CD4-positive, CD25-positive, alpha-beta regulatory T cell (primary cell): ENCODE results near the gene IWS1. TPM values are rescaled to one million over a fixed set of nuclear protein-coding genes. Genes with fewer than 3 reads are reported as not detected.
"Not testable (repeated sequence)": the region's sequence is repeated elsewhere in the genome, so short reads cannot be mapped to it uniquely, and the experiment has no call there.

Source experiments
- ATAC-seq, 2 donors: fragments of 150-1000 bp; cut with Tn5 transposase; one replicate each; pipeline ENCODE4 v1.10.0; 2021; ENCODE audit warnings: low read depth in 2 of 2, moderate number of reproducible peaks in 2 of 2, moderate library complexity in 1 of 2
- DNase-seq, 3 donors: peaks; one replicate each; pipeline versions ENCODE4 v3.0.0 to v3.0.0-alpha.2; 2012 to 2022; ENCODE audit warnings: mixed read lengths in 1 of 3
- H3K27ac ChIP-seq: one replicate; pipeline ENCODE4 v1.7.0; 2013; ENCODE audit warnings: mild to moderate bottlenecking, low read length; ENCODE audit not compliant: insufficient read depth, poor library complexity, severe bottlenecking
- H3K27me3 ChIP-seq: one replicate; pipeline ENCODE4 v1.7.0; 2013; ENCODE audit warnings: low read length; ENCODE audit not compliant: control insufficient read depth, insufficient read depth
- H3K36me3 ChIP-seq: one replicate; pipeline ENCODE4 v1.7.0; 2013; ENCODE audit warnings: mild to moderate bottlenecking, low read length, moderate library complexity; ENCODE audit not compliant: control insufficient read depth, insufficient read depth
- H3K4me1 ChIP-seq: 2 replicates; pipeline ENCODE4 v1.7.0; 2013; ENCODE audit warnings: mild to moderate bottlenecking, low read length; ENCODE audit not compliant: insufficient read depth, control insufficient read depth, poor library complexity, severe bottlenecking
- H3K4me3 ChIP-seq: one replicate; pipeline ENCODE4 v1.7.0; 2013; ENCODE audit warnings: low read depth, mild to moderate bottlenecking, low read length, moderate library complexity
- H3K9me3 ChIP-seq, 2 experiments: 1 replicate in 1 of 2; 2 replicates in 1 of 2; pipeline ENCODE4 v1.7.0; 2013; ENCODE audit warnings: low read length in 2 of 2, mild to moderate bottlenecking in 1 of 2, moderate library complexity in 1 of 2; ENCODE audit not compliant: control insufficient read depth in 2 of 2
- H3K27ac Mint-ChIP-seq, 3 donors: one replicate each; pipeline ENCODE4 v1.8.0; 2020 to 2022; ENCODE audit warnings: mild to moderate bottlenecking in 3 of 3, mixed read lengths in 3 of 3, moderate library complexity in 2 of 3
- H3K27me3 Mint-ChIP-seq: one replicate; pipeline ENCODE4 v1.8.0; 2022; ENCODE audit warnings: mild to moderate bottlenecking, mixed read lengths
- H3K36me3 Mint-ChIP-seq: one replicate; pipeline ENCODE4 v1.8.0; 2020; ENCODE audit warnings: mixed read lengths
- H3K4me1 Mint-ChIP-seq, 4 donors: one replicate each; pipeline ENCODE4 v1.8.0; 2020 to 2022; ENCODE audit warnings: mixed read lengths in 4 of 4, mild to moderate bottlenecking in 1 of 4
- H3K4me3 Mint-ChIP-seq, 4 donors: one replicate each; pipeline ENCODE4 v1.8.0; 2020 to 2022; ENCODE audit warnings: mild to moderate bottlenecking in 4 of 4, mixed read lengths in 4 of 4, moderate library complexity in 3 of 4
- H3K9me3 Mint-ChIP-seq, 7 donors: one replicate each; pipeline ENCODE4 v1.8.0; 2020 to 2022; ENCODE audit warnings: mixed read lengths in 7 of 7, mild to moderate bottlenecking in 3 of 7, moderate library complexity in 2 of 7
- polyA plus RNA-seq, 4 donors: library from polyadenylated mRNA; unstranded; fragments of 300-500 nt; fragmentation: Illumina TruSeq; gene quantifications; one replicate each; pipeline ENCODE4 v1.2.3, GENCODE V29; 2021
- total RNA-seq: library from RNA; stranded (reverse); gene quantifications from one replicate; pipeline ENCODE4 v1.2.3, GENCODE V29; 2022

IWS1 gene
- total and polyA plus RNA-seq, 5 donors from 2014 or later = 15.4 to 39.6 (median 20.3) TPM

DNA sequence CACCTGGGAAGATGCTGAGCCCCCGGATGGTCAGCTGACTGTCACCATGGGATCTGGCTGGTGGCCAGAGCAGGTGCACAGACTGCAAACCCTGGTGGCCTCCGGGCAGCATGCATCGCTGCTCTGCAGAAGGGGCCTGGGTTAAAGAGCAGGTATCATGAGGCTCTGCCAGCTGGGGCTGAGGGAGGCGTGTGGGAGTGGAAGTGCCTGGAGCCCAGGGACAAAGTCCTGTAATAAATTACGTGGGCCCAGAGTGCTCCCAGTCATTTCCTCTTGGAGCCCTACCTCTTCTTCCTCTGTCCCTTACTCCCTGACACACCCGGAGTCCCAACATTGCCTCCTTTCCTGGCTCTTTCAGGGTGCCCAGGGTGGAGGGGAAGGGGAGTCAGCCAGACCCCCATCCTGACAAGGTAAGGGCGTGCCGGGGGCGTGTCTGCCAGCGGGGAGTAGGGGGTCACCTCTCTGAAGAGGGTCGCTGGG is 9.2 kb upstream of the IWS1 start, which contains the start of gene MYO7B:
Gene MYO7B, plus strand, starts transcription at position 262 of the 480 bp plus-strand sequence. CDS start 24,040 bp downstream, outside the sequence.
- H3K27me3 ChIP-seq = peaks cover 7% of the 10 kb centered on the region
- no peaks in the 10 kb centered on the region for H3K9me3 ChIP-seq
- Mint-ChIP-seq H3K9me3 (peaks cover 0 to 2% (median 0%) of the 10 kb centered on the region in 7 donors), H3K4me3 (peak within 1 kb of the TSS in 1 of 4 donors; percentile 49), H3K36me3 (peaks cover under 1% of the 10 kb centered on the region), H3K4me1 (no peaks in the 10 kb centered on the region), H3K27me3 (peaks cover 43% of the 10 kb centered on the region), H3K27ac (no peak within 1 kb of the TSS)
- no peaks in the 10 kb centered on the region for H3K4me1 ChIP-seq
- DNase-seq (no peak), ATAC-seq (no peak)
- no peak within 1 kb of the TSS for H3K27ac ChIP-seq
- no peak within 1 kb of the TSS for H3K4me3 ChIP-seq
- no peaks in the 10 kb centered on the region for H3K36me3 ChIP-seq

GRCh38 chr2:127532296-127532695 is 6.0 kb upstream of the IWS1 start:
- Histone ChIP-seq H3K36me3 (no peaks in the 10 kb centered on the region), H3K4me3 (no peak overlapping the region), H3K27ac (no peak overlapping the region), H3K4me1 (peaks cover 5% of the 10 kb centered on the region), H3K9me3 (no peaks in the 10 kb centered on the region), H3K27me3 (peaks cover 8% of the 10 kb centered on the region)
- ATAC-seq (no peak), DNase-seq (no peak)
- Mint-ChIP-seq H3K36me3 (peaks cover 6% of the 10 kb centered on the region), H3K9me3 (peaks cover 0 to 4% (median 0%) of the 10 kb centered on the region in 7 donors), H3K27ac (no peak overlapping the region), H3K4me3 (no peak overlapping the region), H3K27me3 (peaks cover 21% of the 10 kb centered on the region), H3K4me1 (peaks cover 2 to 10% (median 7%) of the 10 kb centered on the region in 4 donors)

GRCh38 chr2:127531221-127531648 is 4.9 kb upstream of the IWS1 start:
- H3K9me3 Mint-ChIP-seq = peaks cover 0 to 4% (median 0%) of the 10 kb centered on the region in 7 donors
- Histone ChIP-seq H3K27ac (no peak overlapping the region), H3K4me1 (peaks cover 12% of the 10 kb centered on the region), H3K9me3 (no peaks in the 10 kb centered on the region), H3K4me3 (no peak overlapping the region), H3K36me3 (no peaks in the 10 kb centered on the region), H3K27me3 (peaks cover 8% of the 10 kb centered on the region)
- H3K27me3 Mint-ChIP-seq = peaks cover 14% of the 10 kb centered on the region
- peaks cover 6% of the 10 kb centered on the region for H3K36me3 Mint-ChIP-seq
- H3K4me1 Mint-ChIP-seq = peaks cover 7 to 20% (median 16%) of the 10 kb centered on the region in 4 donors
- DNase-seq (no peak), ATAC-seq (no peak)
- no peak overlapping the region for H3K4me3 Mint-ChIP-seq
- H3K27ac Mint-ChIP-seq = no peak overlapping the region

DNA sequence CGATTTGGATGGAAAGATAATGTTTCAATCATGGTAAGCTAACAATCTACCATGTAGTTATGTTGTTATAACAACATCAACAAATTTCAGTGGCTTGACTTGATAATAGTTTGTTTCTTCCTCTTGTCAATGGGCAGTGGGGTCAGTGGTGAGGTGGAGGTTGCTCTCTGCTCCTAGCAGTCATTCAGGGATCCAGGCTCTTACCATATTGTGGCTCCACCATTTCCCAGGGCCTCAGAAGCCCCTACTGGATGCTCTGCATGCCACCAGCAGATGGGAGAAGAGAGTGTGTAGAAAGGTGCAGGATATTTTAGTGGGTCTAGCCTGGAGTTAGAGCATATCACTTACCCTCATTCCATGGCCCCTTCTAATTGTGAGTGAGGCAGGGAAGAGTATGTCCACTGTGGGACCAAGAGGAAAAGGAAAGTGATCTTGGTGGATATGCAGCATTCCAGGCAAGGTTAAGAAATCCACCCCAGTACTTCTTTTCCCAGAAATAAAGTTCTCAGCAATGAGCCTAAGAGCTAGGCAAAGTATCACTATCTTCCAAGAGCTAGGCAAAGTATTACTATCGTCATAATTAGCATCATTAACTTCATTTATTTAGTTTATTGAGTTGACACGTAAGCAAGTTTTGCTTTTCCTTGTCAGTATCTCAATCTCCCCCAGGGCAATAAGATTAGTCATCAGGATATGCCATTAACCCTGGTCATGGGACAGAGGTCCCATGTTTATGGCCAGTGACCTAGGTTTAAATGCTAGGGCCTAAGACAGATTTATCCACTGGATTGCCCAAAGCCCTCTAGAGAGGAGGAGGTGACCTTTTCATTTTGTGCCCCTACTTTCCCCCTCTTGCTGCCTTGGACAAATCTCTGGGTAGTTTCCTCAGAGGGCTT is 4.2 kb upstream of the IWS1 start:
- no peak overlapping the region for H3K27ac Mint-ChIP-seq
- Histone ChIP-seq H3K27me3 (peaks cover 8% of the 10 kb centered on the region), H3K4me1 (peaks cover 14% of the 10 kb centered on the region), H3K36me3 (no peaks in the 10 kb centered on the region), H3K27ac (no peak overlapping the region), H3K9me3 (no peaks in the 10 kb centered on the region), H3K4me3 (no peak overlapping the region)
- peaks cover 14% of the 10 kb centered on the region for H3K27me3 Mint-ChIP-seq
- peaks cover 7 to 23% (median 18%) of the 10 kb centered on the region in 4 donors for H3K4me1 Mint-ChIP-seq
- peaks cover 6% of the 10 kb centered on the region for H3K36me3 Mint-ChIP-seq
- H3K9me3 Mint-ChIP-seq = peaks cover 0 to 4% (median 0%) of the 10 kb centered on the region in 7 donors
- no peak for ATAC-seq
- DNase-seq = no peak
- H3K4me3 Mint-ChIP-seq = no peak overlapping the region

GRCh38 chr2:127529416-127529815 is 3.1 kb upstream of the IWS1 start:
- DNase-seq, H3K27me3 ChIP-seq, H3K9me3 Mint-ChIP-seq, H3K9me3 ChIP-seq, ATAC-seq, H3K36me3 ChIP-seq, H3K27ac ChIP-seq, H3K4me3 ChIP-seq, H3K27ac Mint-ChIP-seq, H3K36me3 Mint-ChIP-seq: not testable (repeated sequence)
- Mint-ChIP-seq H3K4me1 (peaks cover 9 to 30% (median 19%) of the 10 kb centered on the region in 4 donors), H3K4me3 (peak overlapping the region in 1 of 4 donors; percentile 32), H3K27me3 (peaks cover 11% of the 10 kb centered on the region)
- peaks cover 23% of the 10 kb centered on the region for H3K4me1 ChIP-seq

DNA sequence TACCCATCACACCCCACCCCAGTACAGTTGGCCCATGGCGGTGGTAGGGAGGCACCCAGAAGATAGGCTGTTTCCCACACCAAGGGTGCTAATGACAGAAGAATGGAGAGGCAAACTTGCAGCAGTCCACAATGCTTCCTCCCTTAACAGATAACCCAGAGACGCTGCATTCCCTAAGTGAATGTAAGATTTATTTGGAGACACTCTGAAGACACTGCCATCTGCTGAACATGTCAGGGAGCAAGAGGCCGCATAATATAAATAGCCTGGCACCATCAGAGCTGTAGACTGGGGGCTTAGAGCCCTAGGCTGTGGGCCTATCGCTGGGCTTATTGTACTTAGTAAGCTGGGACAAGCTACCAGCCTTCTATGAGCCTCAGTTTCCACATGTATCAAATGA is 2.2 kb upstream of the IWS1 start:
- Histone ChIP-seq H3K4me3 (no peak overlapping the region), H3K36me3 (peaks cover 1% of the 10 kb centered on the region), H3K27me3 (peaks cover 8% of the 10 kb centered on the region), H3K9me3 (no peaks in the 10 kb centered on the region), H3K27ac (no peak overlapping the region), H3K4me1 (peaks cover 32% of the 10 kb centered on the region)
- no peak overlapping the region for H3K4me3 Mint-ChIP-seq
- H3K27me3 Mint-ChIP-seq = peaks cover 7% of the 10 kb centered on the region
- peak in 1 of 3 donors; percentile 4 for DNase-seq
- no peak for ATAC-seq
- H3K27ac Mint-ChIP-seq = peak overlapping the region in 2 of 3 donors; percentile 100
- peaks cover 16 to 38% (median 26%) of the 10 kb centered on the region in 4 donors for H3K4me1 Mint-ChIP-seq
- peaks cover 10% of the 10 kb centered on the region for H3K36me3 Mint-ChIP-seq
- H3K9me3 Mint-ChIP-seq = peaks cover 0 to 4% (median 0%) of the 10 kb centered on the region in 7 donors

- Histone ChIP-seq H3K27ac (peak overlapping the region; percentile 98), H3K36me3 (peaks cover 13% of the 10 kb centered on the region), H3K9me3 (no peaks in the 10 kb centered on the region), H3K27me3 (peaks cover 8% of the 10 kb centered on the region), H3K4me3 (peak overlapping the region; percentile 98), H3K4me1 (peaks cover 34% of the 10 kb centered on the region)
- peaks cover 19% of the 10 kb centered on the region for H3K36me3 Mint-ChIP-seq
- DNase-seq (peak in 1 of 3 donors; percentile 5), ATAC-seq (peak in 1 of 2 donors; percentile 6)
- H3K4me1 Mint-ChIP-seq = peaks cover 24 to 50% (median 31%) of the 10 kb centered on the region in 4 donors
- H3K27me3 Mint-ChIP-seq = peaks cover 7% of the 10 kb centered on the region
- H3K4me3 Mint-ChIP-seq = peak overlapping the region; percentile 94 to 99 (median 97)
- peaks cover 0 to 4% (median 0%) of the 10 kb centered on the region in 7 donors for H3K9me3 Mint-ChIP-seq
- peak overlapping the region; percentile 98 to 100 (median 100) for H3K27ac Mint-ChIP-seq
Observed at GRCh38 chr2:127527001-127527804, 914 bp upstream of the IWS1 start.
